GM18951 (cell line): ENCODE results near the gene PIP5K1C.

Experiments used
- POLR2A ChIP-seq: IDR thresholded peaks from 4 replicates; pipeline ENCODE4 v1.6.1; 2011; ENCODE audit warnings: mild to moderate bottlenecking; ENCODE audit not compliant: insufficient read length, insufficient read depth; ENCODE audit errors: extremely low read depth
- in situ Hi-C: fragments of 300-500 bp; cut with MboI; formaldehyde crosslinking; loops from one replicate; pipeline ENCODE4 v1.12.0; 2022; ENCODE audit warnings: low sequenced_read_pairs, mixed read lengths, inconsistent platforms; ENCODE audit not compliant: unreplicated experiment

Gene PIP5K1C

DNA sequence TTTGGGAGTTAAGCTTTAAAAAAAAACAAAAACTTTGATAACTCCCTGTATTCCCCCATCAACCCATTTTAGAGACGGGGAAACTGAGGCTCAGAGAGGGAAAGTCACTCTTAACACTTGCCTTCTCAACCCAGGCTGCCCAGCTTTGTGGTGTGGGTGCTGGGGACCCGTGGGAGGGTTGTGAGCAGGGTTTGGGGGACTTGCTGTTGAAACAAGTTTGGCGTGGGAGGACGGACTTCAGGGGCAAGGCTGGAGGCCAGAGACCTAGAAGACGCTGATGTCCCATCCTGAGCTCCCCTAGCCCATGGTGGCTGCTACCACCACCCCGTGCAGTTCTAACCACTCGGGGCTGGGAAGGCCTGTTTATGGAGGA, 72.9 kb downstream of the PIP5K1C start:
- in situ Hi-C loops = no loop called here
- TF ChIP-seq POLR2A = no peak

DNA sequence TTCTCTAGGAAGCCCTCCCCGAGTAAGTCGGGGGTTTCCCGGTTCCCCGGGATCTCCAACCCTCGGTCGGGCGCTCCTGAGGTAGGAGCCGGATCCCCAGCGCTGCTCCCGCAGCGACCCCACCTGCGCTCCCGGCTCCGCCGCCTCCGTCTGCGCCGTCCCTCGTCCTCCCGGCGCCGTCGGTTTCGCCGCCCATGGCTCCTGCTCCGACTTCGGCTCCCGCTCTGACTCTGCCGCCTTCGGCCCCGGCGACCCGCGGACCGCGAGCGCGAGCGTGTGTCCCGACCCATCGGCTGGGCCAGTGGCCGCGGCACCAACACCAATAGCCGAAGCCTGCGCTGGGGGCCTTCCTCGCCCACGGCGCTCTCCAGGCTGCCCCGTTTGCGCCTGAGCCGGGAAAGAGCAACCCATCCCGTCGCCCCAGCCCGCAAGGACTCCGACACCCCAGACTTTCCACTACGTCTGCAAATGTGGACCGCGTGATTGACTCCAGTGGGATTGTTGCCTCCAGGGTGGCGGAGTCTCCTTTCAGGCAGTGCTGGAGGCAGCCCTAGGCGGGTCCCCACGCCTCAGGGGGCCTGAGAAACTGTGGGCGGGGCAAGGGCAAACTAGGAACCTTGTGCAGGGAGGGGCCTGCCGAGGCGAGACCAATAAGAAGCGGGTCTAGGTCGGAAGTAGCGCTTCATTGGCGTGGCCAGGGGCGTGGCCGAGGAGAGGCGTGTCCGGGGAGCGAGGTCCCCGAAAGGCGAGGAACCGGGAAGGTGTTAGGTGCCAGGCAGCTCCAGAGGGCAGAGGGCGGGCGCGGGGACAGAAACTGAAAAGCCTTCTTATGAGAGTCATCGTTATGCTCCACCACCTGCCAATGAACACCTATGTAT, 73.6 kb downstream of the PIP5K1C start, which contains the start of gene CACTIN:
CACTIN (minus strand) TSS at position 318 of the 878 bp plus-strand sequence; CDS start at position 290, 28 bp downstream.
- peak; percentile 94 for TF ChIP-seq POLR2A
- in situ Hi-C loops = no loop called here

DNA sequence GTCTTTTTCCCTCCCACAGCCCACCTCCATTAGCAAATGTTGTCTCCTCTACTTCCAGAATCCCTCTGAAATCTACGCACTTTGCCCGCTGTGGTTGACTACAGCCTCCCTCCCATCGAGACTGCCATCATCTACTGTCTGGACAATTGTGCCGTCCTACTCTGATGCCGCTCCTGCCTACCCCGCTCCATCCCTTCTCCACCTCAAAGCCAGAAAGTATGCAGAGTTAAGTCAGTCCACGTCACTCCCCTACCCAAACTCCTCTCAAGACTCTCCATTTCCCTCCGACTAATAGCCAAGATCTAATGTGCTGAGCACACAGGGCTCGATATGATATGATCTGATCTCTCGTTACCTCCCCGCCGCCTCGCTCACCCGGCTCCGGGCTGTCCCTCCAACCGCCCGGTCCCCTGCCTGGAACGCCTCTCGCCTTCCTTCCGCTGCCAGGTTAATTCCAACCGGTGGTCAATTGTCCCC, 74.2 kb downstream of the PIP5K1C start:
- TF ChIP-seq POLR2A = no peak
- in situ Hi-C loops = no loop called here

DNA sequence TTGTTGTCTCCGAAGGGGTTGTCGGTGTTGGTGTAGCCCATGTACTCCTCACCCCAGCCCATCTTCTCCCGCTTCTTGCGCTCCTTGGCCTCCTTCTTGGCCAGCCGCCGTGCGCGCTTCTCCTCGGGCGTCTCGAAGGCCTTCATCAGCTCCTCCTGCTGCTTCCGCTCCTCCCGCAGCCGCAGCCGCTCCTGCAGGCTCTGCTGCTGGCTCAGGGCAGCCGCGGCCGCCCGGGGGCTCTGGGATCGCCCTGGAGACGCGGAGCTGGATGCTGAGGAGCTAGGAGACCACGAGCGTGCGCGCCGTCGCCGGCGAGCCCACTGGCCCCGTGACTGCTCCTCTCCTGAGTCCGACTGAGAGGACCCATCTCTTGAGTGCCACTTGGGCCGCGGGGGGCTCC, 76.6 kb downstream of the PIP5K1C start:
- in situ Hi-C loops = no loop called here
- no peak for TF ChIP-seq POLR2A

DNA sequence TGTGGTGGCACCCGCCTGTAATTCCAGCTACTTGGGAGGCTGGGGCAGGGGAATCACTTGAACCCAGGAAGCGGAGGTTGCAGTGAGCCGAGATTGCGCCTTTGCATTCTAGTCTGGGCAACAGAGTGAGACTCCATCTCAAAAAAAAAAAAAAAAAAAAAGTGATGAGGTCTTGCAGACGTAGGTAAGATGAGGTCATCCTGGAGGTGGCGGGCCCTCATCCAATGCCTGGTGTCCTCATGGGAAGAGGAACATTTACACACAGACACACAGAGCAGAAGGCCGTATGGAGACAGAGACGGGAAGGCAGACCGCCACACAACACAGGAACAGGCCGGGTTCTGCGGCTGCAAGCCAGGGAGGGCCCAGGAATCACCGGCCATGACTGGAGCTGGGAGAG, 78.0 kb downstream of the PIP5K1C start:
- TF ChIP-seq POLR2A = no peak
- in situ Hi-C loops = no loop called here

DNA sequence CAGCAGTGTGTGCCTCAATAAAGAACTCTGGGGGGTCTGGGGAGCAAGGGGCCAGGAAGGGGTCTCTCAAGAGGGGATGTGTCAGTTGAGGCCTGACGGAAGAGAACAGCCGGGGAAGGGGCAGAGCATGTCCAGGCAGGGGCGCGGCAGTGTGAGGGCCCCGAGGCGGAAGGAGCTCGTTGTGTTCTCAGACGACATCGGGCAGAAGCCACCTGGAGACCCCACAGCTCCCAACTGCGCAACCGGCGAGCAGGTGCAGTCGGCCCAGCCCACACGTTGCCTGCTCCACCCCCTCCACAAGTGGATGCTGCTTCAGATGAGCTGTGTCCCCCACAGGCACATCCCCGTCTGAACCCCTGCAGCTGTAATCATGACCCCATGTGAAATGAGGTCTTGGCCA, 78.6 kb downstream of the PIP5K1C start:
- in situ Hi-C loops = no loop called here
- TF ChIP-seq POLR2A = no peak

DNA sequence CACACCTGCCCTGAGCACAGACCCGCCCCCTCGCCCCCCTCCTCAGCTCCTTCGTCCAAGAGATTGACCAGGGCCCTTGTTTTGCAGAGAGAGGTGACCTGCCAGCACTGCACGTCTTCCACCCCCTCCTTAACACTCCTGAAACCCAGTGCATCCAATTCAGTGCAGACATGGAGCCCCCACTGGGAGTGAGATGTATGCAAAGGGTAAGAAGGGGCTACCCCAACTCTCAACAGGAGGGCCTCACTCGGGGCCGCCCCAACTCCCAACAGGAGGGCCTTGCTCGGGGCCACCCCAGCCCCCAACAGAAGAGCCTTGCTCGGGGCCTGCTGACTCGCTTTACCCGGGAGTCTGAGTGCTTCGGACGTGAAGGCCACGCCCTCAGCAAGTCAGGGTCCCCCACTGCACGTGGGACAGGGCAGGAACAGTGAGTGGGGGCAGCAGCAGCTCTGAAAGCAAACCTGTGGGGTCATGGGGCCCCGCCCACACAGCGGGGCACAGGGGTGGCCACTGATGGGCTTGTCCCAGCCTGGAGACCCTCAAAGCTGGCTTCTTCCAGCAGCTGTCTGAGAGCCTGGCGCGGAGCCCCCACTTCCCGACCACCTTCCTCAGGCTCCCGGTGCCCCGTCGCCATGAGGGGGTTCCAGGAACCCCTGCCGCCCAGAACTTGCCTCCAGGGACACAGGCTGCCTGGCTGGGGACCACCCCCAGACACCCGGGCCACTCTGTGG, 79.3 kb downstream of the PIP5K1C start:
- in situ Hi-C loops = no loop called here
- TF ChIP-seq POLR2A = no peak

DNA sequence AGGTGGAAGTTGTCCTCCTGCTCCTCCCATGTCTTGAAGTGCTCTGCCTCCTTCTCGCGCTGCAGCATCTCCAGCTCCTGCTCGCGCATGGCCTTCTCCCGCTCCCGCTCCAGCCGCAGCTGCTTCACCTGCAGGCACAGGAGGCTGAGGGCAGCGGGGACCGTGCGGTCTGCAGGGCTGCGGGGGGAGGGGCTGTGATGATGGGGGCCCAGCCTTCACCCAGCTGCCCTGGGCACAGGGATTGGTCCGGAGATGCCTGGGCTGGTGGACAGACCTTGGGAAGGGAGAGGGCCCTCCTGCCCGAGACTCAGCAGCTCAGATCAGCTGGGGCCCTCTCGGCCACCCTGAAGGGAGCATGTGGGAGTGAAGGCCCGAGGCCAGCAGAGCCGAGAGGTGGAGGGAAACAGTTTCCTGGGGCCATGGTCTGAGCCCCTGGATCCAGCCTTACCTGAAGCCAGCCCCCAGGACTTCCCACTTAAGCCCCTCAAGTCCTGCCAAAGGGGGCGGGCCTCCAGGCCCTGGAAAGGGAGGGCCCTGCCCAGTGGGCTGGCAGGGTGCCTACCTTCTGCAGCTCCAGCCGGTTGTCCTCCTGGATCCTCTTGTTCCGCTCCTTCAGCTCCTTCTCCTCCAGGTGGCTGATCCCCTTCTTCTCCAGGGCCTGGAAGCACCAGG, 80.0 kb downstream of the PIP5K1C start:
- TF ChIP-seq POLR2A = no peak
- in situ Hi-C loops = no loop called here

DNA sequence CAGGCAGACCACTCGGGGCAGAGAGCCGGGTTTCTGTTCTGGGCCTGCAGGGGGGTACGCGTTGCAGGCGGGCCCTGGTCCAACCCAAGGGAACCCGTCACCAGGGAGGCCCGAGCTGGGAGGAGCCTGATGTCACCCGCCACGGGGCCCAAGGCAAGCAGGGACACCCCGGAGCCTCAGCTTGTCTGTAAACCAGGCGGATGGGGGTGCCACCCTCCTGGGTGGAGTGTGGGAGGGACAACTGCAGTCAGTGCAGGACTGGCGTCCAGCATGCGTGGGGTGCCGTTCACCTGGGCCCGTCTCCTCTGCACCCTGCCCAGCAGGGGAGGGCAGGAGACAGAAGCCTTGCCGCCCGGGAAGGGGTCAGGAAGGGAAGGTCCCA, 80.6 kb downstream of the PIP5K1C start:
- no peak for TF ChIP-seq POLR2A
- in situ Hi-C loops = no loop called here

DNA sequence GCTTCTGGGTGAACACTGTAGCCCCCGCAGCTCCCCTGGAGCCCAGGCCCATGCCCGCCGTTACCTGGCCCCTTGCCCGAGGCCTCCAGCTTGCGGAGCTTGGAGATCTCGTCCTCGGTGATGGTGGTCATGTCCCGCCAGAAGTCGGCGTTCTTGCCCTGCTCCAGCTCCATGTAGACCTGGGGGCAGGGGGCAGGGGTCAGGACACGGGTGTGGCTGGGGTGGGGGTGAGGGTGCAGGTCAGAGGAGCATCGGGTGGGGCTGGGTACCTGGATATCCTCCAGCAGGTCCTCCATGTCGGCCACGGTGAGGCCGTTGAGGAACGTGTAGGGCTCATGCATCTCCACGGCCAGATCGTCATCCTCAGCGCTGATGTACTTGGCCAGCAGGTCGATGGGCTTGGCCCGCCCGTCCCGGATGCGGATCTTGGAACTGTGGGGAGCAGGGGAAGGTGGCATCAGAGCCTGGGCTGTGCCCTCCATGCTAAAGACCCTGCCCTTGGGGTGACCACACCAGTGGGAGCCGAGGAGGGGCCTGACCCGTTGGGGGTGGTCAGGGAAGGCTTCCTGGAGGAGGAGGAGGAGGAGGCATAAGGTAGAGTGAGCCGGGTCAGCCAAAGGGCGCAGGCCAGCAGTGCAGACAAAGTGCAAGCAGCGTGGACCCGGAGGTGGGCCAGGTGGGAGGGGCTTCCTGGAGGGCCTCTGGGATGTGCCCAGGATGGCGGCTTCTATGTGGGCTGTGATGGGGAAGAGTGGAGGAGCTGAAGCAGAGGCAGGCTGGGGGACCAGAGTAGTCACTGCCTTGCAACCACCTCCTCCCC, 81.2 kb downstream of the PIP5K1C start:
- TF ChIP-seq POLR2A = no peak
- in situ Hi-C loops = no loop called here

DNA sequence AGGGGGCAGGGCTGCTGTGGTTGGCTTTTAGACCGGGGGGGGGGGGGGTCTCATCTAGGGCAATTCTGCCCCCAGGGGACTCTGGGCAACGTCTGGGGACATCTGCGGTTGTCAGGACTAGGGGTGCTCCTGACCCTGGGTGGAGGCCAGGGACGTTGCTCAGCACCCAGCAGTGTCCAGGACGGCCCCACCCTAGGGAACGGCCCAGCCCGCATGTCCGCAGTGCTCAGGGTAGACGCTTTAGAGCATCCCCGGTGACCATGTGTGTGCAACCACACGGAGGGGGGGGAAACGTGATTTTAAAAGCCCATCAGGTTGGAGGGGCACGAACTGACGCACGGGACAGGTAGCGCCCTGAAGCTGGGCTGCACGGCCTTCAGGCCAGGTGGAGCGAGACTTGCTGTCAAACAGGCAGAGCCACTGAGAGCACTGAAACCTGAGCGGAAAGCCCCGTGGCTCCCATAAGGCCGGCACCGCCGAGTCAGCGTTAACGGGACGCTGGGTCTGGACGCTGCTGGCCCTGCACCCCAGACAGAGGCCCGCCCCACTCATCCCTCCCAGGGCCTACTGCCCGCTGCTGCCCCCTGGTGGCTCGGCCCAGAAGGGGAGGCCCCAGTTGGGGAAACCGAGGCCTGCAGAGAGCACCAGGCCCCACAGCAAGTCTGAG, 82.0 kb downstream of the PIP5K1C start:
- in situ Hi-C loops = no loop called here
- no peak for TF ChIP-seq POLR2A

DNA sequence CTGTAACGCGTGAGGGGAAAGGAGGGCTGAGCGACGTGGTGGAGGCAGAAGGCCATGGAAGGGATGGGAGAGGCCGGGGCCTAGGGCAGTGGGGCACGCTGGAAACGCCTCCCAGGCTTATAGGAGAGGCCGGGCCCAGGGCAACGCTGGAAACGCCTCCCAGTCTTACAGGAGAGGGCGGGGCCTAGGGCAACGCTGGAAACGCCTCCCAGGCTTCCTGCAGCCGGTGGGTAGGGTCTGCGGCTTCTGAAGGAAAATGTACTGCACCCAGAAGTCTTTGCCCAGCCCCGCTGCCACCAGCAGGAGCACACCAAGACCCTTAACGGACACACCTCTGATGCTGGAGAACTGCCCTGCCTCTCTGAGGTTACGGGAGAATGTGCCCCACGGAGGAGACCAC, 82.8 kb downstream of the PIP5K1C start:
- in situ Hi-C loops = no loop called here
- TF ChIP-seq POLR2A = no peak
